CD4-positive, alpha-beta T cell treated with Interleukin-4 for 4 hours (primary cell): Measurements from ENCODE around the gene GPR156.
A peak's percentile ranks its signal among the peaks of the same experiment; 100 is the strongest.
"Not testable (repeated sequence)": the region's sequence is repeated elsewhere in the genome, so short reads cannot be mapped to it uniquely, and the experiment has no call there.

Experiments
- DNase-seq: peaks from one replicate; pipeline ENCODE4 v3.0.0-alpha.2; 2020

Gene GPR156

DNA sequence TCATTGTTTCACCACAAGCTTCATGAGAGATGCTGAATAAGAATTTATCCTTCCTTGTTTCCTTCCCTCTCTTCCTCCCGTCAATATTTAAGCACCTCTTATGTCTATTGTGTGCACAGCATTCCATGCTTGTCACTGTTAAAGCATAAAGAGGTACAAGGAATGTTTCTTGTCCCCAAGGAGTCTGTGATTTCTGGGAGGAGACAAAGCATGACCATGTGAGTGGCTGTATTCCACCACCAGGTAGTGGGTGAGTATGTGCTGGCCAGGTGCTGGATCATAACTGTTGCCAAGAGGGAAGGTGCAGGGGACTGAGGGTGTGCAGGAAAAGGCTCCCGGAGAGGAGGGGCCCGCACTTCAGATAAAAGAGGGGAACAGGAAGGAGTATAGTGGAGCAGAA is 127.9 kb downstream of the GPR156 start:
- DNase-seq: no peak

- DNase-seq: no peak
Measured at GRCh38 chr3:120156699-120157098, 128.3 kb downstream of the GPR156 start.

DNA sequence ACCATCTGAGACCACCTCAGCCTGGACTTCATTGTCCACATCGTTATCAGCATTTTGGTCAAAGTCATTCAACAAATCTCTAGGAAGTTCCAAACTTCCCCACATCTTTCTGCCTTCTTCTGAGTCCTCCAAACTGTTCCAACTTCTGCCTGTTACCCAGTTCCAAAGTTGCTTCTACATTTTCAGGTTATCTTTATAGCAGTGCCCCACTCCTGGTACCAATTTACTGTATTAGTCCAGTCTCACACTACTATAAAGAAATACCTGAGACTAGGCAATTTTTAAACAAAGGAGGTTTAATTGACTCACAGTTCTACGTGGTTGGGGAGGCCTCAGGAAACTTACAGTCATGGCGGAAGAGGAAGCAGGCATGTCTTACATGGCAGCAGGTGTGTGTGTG is 129.3 kb downstream of the GPR156 start:
- DNase-seq: not testable (repeated sequence)

DNA sequence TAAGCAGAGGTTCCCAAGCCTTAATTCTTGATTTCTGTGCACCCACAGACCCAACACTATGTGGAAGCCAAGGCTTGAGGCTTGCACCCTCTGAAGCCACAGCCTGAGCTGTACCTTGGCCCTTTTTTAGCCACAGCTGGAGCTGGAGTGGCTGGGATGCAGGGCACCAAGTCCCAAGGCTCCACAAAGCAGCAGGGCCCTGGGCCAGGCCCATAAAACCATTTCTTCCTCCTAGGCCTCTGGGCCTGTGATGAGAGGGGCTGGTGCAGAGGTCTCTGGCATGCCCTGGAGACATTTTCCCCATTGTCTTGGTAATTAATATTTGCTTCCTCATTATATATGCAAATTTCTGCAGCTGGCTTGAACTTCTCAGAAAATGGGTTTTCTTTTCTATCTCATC is 129.9 kb downstream of the GPR156 start:
- no peak for DNase-seq

GRCh38 chr3:120153294-120153693 is 131.7 kb downstream of the GPR156 start:
- no peak for DNase-seq

- DNase-seq: no peak
Measured at GRCh38 chr3:120151791-120152190, 133.2 kb downstream of the GPR156 start.

DNA sequence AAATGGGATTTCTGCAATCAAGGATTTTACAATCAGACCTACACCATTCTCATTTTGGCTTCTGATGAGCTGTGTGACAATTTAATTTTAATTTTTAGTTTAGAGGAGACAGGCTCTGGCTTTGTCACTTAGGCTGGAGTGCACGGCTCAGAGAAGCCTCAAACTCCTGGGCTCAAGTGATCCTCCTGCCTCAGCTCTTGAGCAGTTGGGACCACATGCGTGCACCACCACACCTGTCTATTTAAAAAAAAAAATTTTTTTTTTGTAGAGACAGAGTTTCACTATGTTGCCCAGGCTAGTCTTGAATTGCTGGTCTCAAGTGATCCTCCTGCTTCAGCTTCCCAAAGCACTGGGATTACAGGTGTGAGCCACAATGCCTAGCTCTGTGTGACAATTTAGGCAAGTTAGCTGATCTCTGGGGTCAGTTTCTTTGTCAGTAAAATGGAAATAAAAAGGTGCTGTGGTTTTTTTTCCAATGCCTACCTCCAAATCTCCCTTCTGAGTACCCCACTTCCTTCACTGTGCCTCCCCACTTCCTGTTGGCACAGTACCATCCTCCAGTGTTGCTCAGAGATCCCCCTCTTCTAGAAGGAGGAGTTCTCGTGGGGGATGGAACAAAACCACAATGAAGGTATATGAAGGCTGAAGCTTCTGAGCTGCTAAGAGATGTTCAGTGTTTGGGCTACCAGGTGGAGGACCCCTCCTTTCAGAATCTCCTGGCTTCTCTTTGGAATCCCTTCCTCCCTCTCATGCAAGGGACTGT is 136.7 kb downstream of the GPR156 start:
- no peak for DNase-seq

DNA sequence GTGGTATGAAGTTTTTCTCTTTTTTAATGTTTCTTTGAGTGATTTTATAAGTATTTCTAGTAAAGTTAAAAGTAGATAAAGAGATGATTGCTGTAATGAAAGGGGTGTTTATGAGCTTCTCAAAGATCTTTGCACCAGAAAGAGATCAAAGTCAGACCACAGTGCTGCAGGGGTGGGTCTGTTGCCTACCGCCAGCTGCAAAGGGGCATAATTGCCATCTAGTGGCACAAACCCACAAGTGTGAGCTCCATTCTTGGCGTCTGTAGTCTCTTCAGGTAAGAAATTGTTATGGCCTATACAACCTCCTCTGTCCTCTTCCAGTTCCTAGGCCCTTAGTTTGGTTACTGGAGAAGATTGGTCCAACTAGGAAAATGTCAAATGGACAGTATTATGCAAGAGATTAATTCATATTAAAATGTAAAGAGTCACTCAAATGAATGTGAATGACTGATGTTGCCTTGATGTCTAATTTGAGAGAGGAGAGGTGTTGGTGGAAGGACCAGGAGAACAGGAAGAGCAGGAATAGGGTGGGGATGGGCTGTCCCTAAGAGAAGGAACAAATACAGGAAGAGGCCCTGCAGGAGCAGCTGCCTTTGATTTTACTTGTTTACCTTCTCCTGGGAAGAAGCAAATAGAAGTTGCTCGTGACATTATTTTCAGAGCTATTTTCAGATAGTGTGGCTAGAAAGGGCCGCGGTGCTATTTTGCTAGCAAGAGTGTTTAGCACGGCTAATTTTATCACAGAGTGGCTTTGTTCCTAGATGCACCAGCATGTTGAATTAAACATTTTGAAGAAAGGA is 137.8 kb downstream of the GPR156 start:
- peak; percentile 51 for DNase-seq

GRCh38 chr3:120145542-120146285 is 139.3 kb downstream of the GPR156 start:
- DNase-seq: peak; percentile 8

GRCh38 chr3:120144267-120144666 is 140.8 kb downstream of the GPR156 start:
- DNase-seq: no peak

DNA sequence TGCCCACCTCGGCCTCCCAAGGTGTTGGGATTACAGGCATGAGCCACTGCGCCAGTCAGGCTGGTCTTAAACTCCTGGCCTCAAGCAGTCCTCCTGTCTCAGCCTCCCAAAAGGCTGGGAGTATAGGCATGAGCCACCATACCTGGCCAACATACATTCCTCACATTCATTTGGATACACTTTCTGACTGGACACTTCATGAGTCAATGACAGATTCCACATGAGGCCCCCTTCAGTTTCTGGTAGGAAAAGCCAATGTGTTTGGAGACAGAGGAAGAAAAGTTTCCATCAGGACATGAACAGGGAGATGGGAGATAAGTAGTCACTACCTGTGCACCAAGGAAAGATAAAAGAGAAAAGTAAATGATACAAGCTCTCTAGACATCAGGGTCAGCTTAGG is 141.3 kb downstream of the GPR156 start:
- no peak for DNase-seq

DNA sequence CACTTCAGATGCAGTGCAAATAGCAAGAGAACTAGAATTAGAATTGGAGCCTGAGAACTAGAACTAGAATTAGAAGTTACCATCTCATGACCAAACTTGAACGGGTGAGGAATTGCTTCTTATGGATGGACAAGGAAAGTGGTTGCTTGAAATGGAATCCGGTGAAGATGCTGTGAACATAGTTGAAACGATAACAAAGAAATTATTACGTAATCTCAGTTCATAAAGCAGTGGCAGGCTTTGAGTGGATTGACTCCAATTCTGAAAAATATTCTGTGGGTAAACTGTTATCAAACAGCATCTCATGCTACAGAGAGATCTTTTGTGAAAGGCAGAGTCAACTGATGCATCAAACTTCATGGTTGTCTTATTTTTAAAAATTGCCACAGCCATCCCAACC is 142.8 kb downstream of the GPR156 start:
- no peak for DNase-seq

- DNase-seq: no peak
Measured at GRCh38 chr3:120140098-120140742, 144.8 kb downstream of the GPR156 start.

- no peak for DNase-seq
Measured at GRCh38 chr3:120139140-120139539, 145.9 kb downstream of the GPR156 start.

DNA sequence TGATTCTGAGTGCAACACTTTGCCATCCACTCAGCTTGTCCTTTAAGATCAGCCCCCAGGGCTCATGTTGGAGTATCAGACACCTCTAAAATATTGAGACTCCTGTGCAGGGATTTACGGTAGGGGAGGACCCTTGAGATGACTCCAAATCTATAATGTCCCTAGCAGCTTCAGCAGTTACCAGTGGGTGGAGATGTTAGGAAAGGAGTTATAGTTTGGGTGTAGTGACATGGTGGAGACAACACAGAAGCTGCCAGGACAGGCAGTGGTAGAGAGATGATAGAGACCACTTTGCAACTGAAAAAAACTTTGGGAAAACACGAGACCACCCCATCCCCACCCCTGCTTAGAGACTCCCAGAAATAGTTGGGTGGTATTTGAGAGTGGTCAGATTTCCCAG is 147.5 kb downstream of the GPR156 start:
- no peak for DNase-seq

DNA sequence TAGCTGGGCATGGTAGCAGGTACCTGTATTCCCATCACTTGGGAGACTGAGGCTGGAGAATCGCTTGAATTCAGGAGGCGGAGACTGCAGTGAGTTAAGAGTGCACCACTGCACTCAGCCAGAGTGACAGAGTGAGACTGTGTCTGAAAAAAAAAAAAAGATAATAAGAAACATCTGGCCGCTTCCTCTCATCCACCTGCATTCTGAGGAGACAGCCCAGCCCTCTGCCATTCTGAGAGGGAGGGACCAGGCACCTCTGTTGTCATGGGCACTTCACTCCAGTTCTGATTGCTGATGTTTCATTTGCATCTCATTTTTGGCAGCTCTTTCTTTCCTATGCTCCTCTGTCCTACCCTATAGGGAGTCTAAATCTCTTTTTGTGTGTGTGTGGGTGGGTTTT is 154.4 kb downstream of the GPR156 start:
- DNase-seq: no peak

GRCh38 chr3:120129718-120130513 is 155.1 kb downstream of the GPR156 start:
- no peak for DNase-seq

- no peak for DNase-seq
Measured at GRCh38 chr3:120129051-120129450, 156.0 kb downstream of the GPR156 start.

GRCh38 chr3:120125992-120126391 is 159.0 kb downstream of the GPR156 start:
- DNase-seq: no peak

DNA sequence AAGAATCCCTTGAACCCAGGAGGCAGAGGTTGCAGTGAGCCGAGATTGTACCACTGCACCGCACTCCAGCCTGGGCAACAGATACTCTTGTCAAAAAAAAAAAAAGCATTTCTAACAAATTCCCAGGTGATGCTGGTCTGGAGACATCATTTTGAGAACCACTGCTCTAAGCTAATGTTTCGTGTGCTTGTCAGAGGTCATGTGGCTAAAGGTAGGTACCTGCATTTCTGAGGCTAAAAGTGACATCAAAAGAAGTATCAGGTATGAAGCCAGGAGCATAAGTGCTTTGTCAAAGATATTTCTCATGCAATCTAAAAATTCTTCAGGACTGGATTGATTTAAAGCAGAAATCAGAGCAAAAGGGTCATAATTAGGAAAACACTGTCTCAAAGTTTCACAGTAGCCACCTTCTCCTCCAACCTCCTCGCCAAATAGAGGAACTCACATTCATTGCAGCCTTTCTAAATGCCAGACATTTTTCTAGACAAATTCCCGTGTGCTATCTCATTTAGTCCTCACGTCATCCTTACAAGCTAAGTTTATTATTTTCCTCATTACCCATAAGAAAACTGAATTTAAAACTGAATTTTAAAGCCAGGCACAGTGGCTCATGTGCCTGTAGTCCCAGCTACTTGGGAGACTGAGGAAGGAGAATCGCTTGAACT is 165.0 kb downstream of the GPR156 start:
- DNase-seq: no peak
